DND-41 (cell line): ENCODE measurements around the gene NFIA.

Experiments
- EZH2 ChIP-seq: IDR thresholded peaks from 3 replicates; pipeline ENCODE4 v1.6.1; 2012; ENCODE audit warnings: borderline replicate concordance, low read depth, mild to moderate bottlenecking, moderate library complexity, low read length, inconsistent platforms; ENCODE audit not compliant: severe bottlenecking
- TF ChIP-seq, protein P1 (sequence below): IDR thresholded peaks from 2 replicates; pipeline ENCODE4 v1.5.1; 2012; ENCODE audit warnings: borderline replicate concordance, low read length, moderate library complexity, mild to moderate bottlenecking; ENCODE audit not compliant: poor library complexity, severe bottlenecking; ENCODE audit errors: extremely low read depth

DNA sequence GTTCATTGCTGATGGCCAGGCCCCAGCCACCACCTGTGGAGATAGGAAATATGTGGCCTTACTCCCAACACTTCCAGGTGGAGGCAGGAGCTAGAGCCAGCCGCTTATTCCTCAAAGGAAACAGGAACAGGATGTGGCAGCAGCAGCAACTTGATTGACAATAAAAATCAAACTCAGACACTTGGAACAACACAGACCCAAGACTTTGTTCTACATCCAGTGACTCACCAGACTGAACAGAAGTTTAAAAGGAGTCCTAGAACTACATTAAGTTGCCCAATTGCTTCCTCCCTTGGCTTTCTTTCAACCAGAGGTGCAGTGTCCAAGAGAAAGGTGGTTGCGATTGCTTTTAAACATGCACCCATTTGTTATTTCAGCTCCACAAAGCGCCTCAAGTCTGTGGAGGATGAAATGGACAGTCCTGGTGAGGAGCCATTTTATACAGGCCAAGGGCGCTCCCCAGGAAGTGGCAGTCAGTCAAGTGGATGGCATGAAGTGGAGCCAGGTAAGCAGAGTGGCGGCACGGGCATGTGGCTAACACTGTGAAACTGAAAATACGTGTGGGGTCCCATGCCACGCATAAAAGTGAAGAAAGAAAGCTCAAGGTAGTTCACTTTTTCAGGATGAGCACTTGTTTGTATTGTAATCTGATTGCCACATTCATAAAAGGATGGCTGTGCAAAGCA lies 276.6 kb downstream of the NFIA start:
- TF ChIP-seq, protein P1, sequence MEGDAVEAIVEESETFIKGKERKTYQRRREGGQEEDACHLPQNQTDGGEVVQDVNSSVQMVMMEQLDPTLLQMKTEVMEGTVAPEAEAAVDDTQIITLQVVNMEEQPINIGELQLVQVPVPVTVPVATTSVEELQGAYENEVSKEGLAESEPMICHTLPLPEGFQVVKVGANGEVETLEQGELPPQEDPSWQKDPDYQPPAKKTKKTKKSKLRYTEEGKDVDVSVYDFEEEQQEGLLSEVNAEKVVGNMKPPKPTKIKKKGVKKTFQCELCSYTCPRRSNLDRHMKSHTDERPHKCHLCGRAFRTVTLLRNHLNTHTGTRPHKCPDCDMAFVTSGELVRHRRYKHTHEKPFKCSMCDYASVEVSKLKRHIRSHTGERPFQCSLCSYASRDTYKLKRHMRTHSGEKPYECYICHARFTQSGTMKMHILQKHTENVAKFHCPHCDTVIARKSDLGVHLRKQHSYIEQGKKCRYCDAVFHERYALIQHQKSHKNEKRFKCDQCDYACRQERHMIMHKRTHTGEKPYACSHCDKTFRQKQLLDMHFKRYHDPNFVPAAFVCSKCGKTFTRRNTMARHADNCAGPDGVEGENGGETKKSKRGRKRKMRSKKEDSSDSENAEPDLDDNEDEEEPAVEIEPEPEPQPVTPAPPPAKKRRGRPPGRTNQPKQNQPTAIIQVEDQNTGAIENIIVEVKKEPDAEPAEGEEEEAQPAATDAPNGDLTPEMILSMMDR: no peak
- no peak for TF ChIP-seq EZH2
